ENCODE data around the gene STYX. TPM values are rescaled to one million over a fixed set of nuclear protein-coding genes. Genes with fewer than 3 reads are reported as not detected.

Gene STYX
- total RNA-seq, 1 experiment from 2014 or later, result 24.0 TPM

GRCh38 chr14:52793061-52793460 lies 63.1 kb downstream of the STYX start:
- no CpG with 5 or more reads among the region's 2 CpGs for WGBS (ENCODE audit: extremely low coverage, insufficient read length, low lambda C conversion rate)
- Histone ChIP-seq H3K14ac (ENCODE audit: insufficient read depth, low read length) (no peak overlapping the region), H2BK120ac (ENCODE audit: low read depth, low read length, poor library complexity, severe bottlenecking) (no peak overlapping the region)

More at GRCh38 chr14:52793061-52793460, 63.1 kb downstream of the STYX start:
- peaks cover 10% of the 10 kb centered on the region for H3K23me2 ChIP-seq (ENCODE audit: insufficient read length, low read depth, low read length, poor library complexity, severe bottlenecking)
- Mint-ChIP-seq H3K4me3 (no peak overlapping the region), H3K27ac (no peak overlapping the region), H3K27me3 (ENCODE audit: low read depth) (no peaks in the 10 kb centered on the region), H3K9me3 (peaks cover 2 to 3% of the 10 kb centered on the region in 2 experiments; a peak in 4 of 5 replicates), H3K4me1 (peaks cover 21 to 25% of the 10 kb centered on the region in 2 experiments), H3K36me3 (ENCODE audit: insufficient read depth in 1 of 3, low read depth in 3 of 3) (peaks cover 0 to 2% (median 0%) of the 10 kb centered on the region in 3 experiments; a peak in 2 of 7 replicates)
- H4K20me1 ChIP-seq (ENCODE audit: control insufficient read depth, insufficient read depth, insufficient read length), result no peaks in the 10 kb centered on the region
- no peak for TF ChIP-seq CTCF (conservative IDR thresholded peaks at IDR 0.05)
- H3K4ac ChIP-seq (ENCODE audit: low read depth, low read length), result no peak overlapping the region
- no peak overlapping the region for H4K91ac ChIP-seq (ENCODE audit: insufficient read length, low read depth, low read length)
- H3T11ph ChIP-seq (ENCODE audit: low read length), result no peak overlapping the region
- peaks cover 4% of the 10 kb centered on the region; the same call in 1 of the 2 replicates for H3K4me1 ChIP-seq (ENCODE audit: insufficient read depth, low read length)
- no peak overlapping the region for H3K27ac ChIP-seq (ENCODE audit: insufficient read length, low read depth, low read length)
- H3K27me3 ChIP-seq (ENCODE audit: insufficient read depth, low read length), result no peaks in the 10 kb centered on the region
- H2AFZ ChIP-seq (ENCODE audit: low read length), result no peak overlapping the region
- H2BK20ac ChIP-seq (ENCODE audit: low read depth, low read length, poor library complexity, severe bottlenecking), result no peak overlapping the region
- H2BK12ac ChIP-seq (ENCODE audit: insufficient read length, low read depth, low read length), result no peak overlapping the region
- no peak overlapping the region for H2AK5ac ChIP-seq (ENCODE audit: insufficient read length, low read length)
- H3K23ac ChIP-seq (ENCODE audit: insufficient read length, low read depth, low read length), result no peak overlapping the region
- H2BK15ac ChIP-seq (ENCODE audit: low read depth, low read length), result no peak overlapping the region
- no peak overlapping the region for H3K18ac ChIP-seq (ENCODE audit: insufficient read length, low read depth, low read length)
- H4K5ac ChIP-seq (ENCODE audit: insufficient read length, low read depth, low read length), result no peak overlapping the region
- no peak overlapping the region for H3K9ac ChIP-seq (ENCODE audit: extremely low read depth, insufficient read length, low read length)
- H3K79me1 ChIP-seq (ENCODE audit: insufficient read depth, low read depth, low read length, poor library complexity, severe bottlenecking), result no peaks in the 10 kb centered on the region
- H4K8ac ChIP-seq (replicated peaks; ENCODE audit: insufficient read length, low read depth, low read length), result no peak overlapping the region
- H3K79me2 ChIP-seq (ENCODE audit: insufficient read depth, low read length), result no peaks in the 10 kb centered on the region; the same call in 1 of the 2 replicates
- no peak for DNase-seq
- no peak overlapping the region for H3K4me2 ChIP-seq (ENCODE audit: insufficient read depth, insufficient read length, low read length)
- no peaks in the 10 kb centered on the region for H3K9me3 ChIP-seq (ENCODE audit: control insufficient read depth, low read depth, low read length)
- no peak overlapping the region for H2BK5ac ChIP-seq (ENCODE audit: insufficient read length, low read length)
- H3K56ac ChIP-seq (ENCODE audit: insufficient read length, low read depth, low read length), result no peak overlapping the region

Data from H9 (cell line).